HEK293T (cell line): ENCODE data around the gene ZNF831.

Experiments used
- CTCF ChIA-PET: fragments of 350-600 bp; formaldehyde crosslinking; extraction: SDS; loops from one replicate; lab custom pipeline; 2021; ENCODE audit warnings: antibody characterized with exemption, inconsistent platforms; lab: Yijun Ruan, JAX
- POLR2A ChIA-PET: fragments of 350-600 bp; formaldehyde crosslinking; extraction: SDS; loops from one replicate; lab custom pipeline; 2020; ENCODE audit warnings: antibody characterized with exemption, inconsistent platforms; lab: Yijun Ruan, JAX
- DNase-seq: peaks from one replicate; pipeline ENCODE4 v3.0.0; 2012; ENCODE audit warnings: mixed read lengths; ENCODE audit errors: extremely low spot score
- BHLHE40 ChIP-seq: fragments of 450-650 bp; IDR thresholded peaks from 2 replicates; pipeline ENCODE4 v1.6.1; 2016; ENCODE audit warnings: mild to moderate bottlenecking, moderate library complexity, borderline replicate concordance
- CTBP1 ChIP-seq: fragments of 450-650 bp; IDR thresholded peaks from 2 replicates; pipeline ENCODE4 v1.6.1; 2016; ENCODE audit warnings: borderline replicate concordance
- ELF4 ChIP-seq: fragments of 450-650 bp; IDR thresholded peaks from 2 replicates; pipeline ENCODE4 v1.6.1; 2017; ENCODE audit warnings: antibody characterized with exemption
- FOXA1 ChIP-seq: fragments of 450-650 bp; IDR thresholded peaks from 2 replicates; pipeline ENCODE4 v1.6.1; 2016; ENCODE audit warnings: mild to moderate bottlenecking
- FOXK2 ChIP-seq: fragments of 450-650 bp; IDR thresholded peaks from 2 replicates; pipeline ENCODE4 v1.6.1; 2016; ENCODE audit warnings: mild to moderate bottlenecking
- FOXM1 ChIP-seq: fragments of 450-650 bp; IDR thresholded peaks from 2 replicates; pipeline ENCODE4 v1.6.1; 2017; ENCODE audit warnings: mild to moderate bottlenecking, borderline replicate concordance
- HDGF ChIP-seq: fragments of 450-650 bp; IDR thresholded peaks from 2 replicates; pipeline ENCODE4 v1.6.1; 2017; ENCODE audit warnings: antibody characterized with exemption, borderline replicate concordance
- L3MBTL2 ChIP-seq: fragments of 450-650 bp; conservative IDR thresholded peaks from 2 replicates; pipeline ENCODE4 v1.6.1; 2016; ENCODE audit warnings: mild to moderate bottlenecking
- LEF1 ChIP-seq: fragments of 450-650 bp; IDR thresholded peaks from 2 replicates; pipeline ENCODE4 v1.6.1; 2017; ENCODE audit warnings: mild to moderate bottlenecking, borderline replicate concordance
- NFRKB ChIP-seq: fragments of 450-650 bp; IDR thresholded peaks from 2 replicates; pipeline ENCODE4 v1.6.1; 2016; ENCODE audit warnings: mild to moderate bottlenecking, moderate library complexity
- PKNOX1 ChIP-seq: fragments of 450-650 bp; IDR thresholded peaks from 2 replicates; pipeline ENCODE4 v1.6.1; 2016
- SP1 ChIP-seq: fragments of 450-650 bp; IDR thresholded peaks from 2 replicates; pipeline ENCODE4 v1.6.1; 2017
- SUZ12 ChIP-seq: fragments of 450-650 bp; IDR thresholded peaks from 2 replicates; pipeline ENCODE4 v1.6.1; 2016; ENCODE audit warnings: mild to moderate bottlenecking
- TARDBP ChIP-seq: fragments of 450-650 bp; IDR thresholded peaks from 2 replicates; pipeline ENCODE4 v1.6.1; 2016
- ZNF384 ChIP-seq: fragments of 450-650 bp; IDR thresholded peaks from 2 replicates; pipeline ENCODE4 v1.6.1; 2016

ZNF831 gene

GRCh38 chr20:59163631-59164530, at the start of gene ZNF831:
Gene ZNF831 (plus strand): TSS chr20:59163821. CDS start chr20:59191020, 27,199 bp downstream.
- TF ChIP-seq PKNOX1: no peak
- no peak for TF ChIP-seq HDGF
- no peak for TF ChIP-seq FOXM1
- TF ChIP-seq SP1: no peak
- TF ChIP-seq ELF4: no peak
- TF ChIP-seq L3MBTL2: no peak
- no peak for TF ChIP-seq ZNF384
- TF ChIP-seq CTBP1: no peak
- no peak for TF ChIP-seq TARDBP
- no peak for TF ChIP-seq BHLHE40
- TF ChIP-seq FOXK2: no peak
- POLR2A ChIA-PET: no interaction called here
- CTCF ChIA-PET: interaction anchor here (0.6 kb wide), 1 partner anchor 543 kb away, joined by 3 read pairs; no protein-coding TSS in a partner anchor
- DNase-seq: no peak

DNA sequence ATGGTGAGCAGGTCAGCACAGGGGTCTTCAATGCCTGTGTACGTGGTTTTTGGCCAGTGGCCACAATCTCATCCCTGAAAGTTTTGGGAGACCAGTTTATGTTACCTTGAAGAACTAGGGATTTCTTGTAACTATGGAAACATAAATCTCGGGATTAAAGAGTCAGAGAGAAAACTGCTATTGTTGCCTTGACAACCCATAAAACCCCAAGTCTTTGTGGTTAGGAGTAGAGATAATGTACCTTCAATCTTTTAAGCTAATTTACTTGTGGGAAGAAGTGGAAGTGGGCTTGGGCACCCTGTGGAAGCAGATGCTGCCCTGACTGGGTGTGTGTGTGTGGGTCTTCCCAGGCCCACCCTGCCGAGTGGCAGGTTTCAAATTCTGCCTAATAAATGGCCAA, 46.1 kb upstream of the ZNF831 start:
- ChIA-PET POLR2A (no interaction called here), CTCF (no interaction called here)
- DNase-seq: no peak
- TF ChIP-seq BHLHE40: no peak
- no peak for TF ChIP-seq CTBP1
- TF ChIP-seq PKNOX1: no peak

DNA sequence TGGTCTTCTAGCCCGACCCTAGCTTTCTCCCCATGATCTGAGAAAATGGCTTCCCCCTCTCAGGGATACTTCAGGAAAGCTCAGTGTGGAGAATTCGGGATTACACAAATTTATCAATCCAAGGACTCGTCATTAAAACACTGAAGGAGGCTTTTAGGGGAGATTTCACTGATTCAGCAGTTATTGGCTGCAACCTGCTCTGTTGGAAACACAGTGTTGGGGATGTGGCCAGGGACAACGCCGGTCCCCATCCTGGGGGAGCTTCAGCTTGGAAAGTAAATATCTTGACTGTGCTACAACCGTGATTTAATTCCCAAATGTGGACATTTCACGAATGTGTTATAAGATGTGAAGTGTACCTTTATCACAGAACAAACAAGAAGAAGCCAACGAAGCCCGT, 44.8 kb upstream of the ZNF831 start:
- DNase-seq: no peak
- ChIA-PET CTCF (no interaction called here), POLR2A (no interaction called here)
- TF ChIP-seq FOXA1 (no peak), SUZ12 (no peak), PKNOX1 (no peak), TARDBP (no peak), NFRKB (no peak), HDGF (no peak), LEF1 (no peak)

DNA sequence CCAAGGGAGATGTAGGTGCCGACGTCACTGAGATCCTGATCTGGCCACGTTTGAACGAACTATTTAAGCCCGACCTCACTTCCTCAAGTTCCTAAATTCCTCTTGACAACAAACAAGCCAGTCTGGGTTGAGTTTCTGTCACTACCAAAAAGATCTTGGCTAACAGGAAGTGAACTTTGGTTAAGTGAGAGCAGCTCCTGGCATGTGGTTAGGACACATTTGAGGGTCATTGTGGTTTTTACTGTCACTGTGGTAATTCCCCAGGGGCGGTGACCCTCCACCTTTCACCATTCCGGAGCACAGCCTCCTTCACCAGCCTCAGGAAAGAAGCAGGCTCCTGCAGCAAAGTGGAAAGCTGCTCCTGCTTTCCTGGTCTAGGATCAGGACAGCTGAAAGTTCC, 43.1 kb upstream of the ZNF831 start:
- no peak for DNase-seq
- no peak for TF ChIP-seq HDGF
- TF ChIP-seq TARDBP: no peak
- TF ChIP-seq PKNOX1: no peak
- TF ChIP-seq NFRKB: no peak
- TF ChIP-seq FOXK2: no peak
- no peak for TF ChIP-seq L3MBTL2
- TF ChIP-seq FOXA1: no peak
- TF ChIP-seq SP1: no peak
- TF ChIP-seq SUZ12: no peak
- no peak for TF ChIP-seq BHLHE40
- TF ChIP-seq CTBP1: no peak
- no peak for TF ChIP-seq ZNF384
- TF ChIP-seq ELF4: no peak
- POLR2A ChIA-PET: no interaction called here
- CTCF ChIA-PET: no interaction called here

GRCh38 chr20:59120919-59121318, 42.7 kb upstream of the ZNF831 start:
- ChIA-PET CTCF (no interaction called here), POLR2A (no interaction called here)
- TF ChIP-seq ELF4 (no peak), BHLHE40 (no peak), ZNF384 (no peak), SP1 (no peak), FOXM1 (no peak), PKNOX1 (no peak), FOXK2 (no peak), NFRKB (no peak), HDGF (no peak), LEF1 (no peak), TARDBP (no peak), FOXA1 (no peak)
- DNase-seq: no peak
